ENCODE data around the gene C13orf46.

Gene C13orf46

DNA sequence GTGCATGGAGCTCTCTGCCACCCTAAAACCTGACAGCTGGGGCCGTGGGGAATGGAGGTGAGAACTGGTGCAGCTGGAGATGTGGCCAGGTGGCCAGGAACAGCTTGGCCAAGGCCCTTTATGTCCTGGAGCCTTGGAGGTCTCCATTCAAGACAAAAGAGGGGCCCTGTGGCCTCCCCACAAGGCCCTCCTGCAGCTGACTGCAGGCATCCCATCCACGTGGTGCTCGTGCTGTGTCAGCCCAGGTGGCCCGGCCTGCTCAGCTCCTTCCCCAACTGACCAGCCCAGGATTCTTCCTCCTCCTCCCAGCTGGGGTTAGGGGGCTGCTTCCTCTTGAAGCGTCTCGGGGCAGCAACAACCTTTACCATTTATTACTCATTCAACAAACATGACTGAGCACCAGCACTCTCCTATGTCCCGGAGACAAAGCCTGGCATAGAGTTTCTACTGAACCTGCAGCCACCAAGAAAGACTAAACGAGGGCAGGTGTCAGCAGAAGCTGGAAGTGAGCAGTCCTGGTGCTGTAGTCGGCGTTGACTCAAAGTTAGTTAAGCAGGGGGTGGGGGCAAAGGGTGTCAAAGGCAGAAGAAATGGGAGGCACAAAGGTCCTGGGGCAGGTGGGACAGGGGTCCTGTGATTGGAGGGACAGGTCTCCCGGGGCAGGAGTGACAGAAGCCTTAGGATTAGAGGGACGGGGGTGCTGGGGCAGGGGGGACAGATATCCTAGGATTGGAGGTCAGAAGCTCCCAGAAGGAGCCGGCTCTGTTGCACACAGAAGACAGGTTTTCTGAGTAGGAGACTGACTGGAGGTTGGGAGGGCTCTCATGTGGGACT is 23.3 kb upstream of the C13orf46 start:
- H3K4me3 ChIP-seq (ENCODE audit: low read depth, low read length), result no peak overlapping the region
- no peak for DNase-seq (ENCODE audit: low read depth)
- TF ChIP-seq, protein P1, sequence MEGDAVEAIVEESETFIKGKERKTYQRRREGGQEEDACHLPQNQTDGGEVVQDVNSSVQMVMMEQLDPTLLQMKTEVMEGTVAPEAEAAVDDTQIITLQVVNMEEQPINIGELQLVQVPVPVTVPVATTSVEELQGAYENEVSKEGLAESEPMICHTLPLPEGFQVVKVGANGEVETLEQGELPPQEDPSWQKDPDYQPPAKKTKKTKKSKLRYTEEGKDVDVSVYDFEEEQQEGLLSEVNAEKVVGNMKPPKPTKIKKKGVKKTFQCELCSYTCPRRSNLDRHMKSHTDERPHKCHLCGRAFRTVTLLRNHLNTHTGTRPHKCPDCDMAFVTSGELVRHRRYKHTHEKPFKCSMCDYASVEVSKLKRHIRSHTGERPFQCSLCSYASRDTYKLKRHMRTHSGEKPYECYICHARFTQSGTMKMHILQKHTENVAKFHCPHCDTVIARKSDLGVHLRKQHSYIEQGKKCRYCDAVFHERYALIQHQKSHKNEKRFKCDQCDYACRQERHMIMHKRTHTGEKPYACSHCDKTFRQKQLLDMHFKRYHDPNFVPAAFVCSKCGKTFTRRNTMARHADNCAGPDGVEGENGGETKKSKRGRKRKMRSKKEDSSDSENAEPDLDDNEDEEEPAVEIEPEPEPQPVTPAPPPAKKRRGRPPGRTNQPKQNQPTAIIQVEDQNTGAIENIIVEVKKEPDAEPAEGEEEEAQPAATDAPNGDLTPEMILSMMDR (conservative IDR thresholded peaks at IDR 0.05; ENCODE audit: low read depth, low read length), result no peak

DNA sequence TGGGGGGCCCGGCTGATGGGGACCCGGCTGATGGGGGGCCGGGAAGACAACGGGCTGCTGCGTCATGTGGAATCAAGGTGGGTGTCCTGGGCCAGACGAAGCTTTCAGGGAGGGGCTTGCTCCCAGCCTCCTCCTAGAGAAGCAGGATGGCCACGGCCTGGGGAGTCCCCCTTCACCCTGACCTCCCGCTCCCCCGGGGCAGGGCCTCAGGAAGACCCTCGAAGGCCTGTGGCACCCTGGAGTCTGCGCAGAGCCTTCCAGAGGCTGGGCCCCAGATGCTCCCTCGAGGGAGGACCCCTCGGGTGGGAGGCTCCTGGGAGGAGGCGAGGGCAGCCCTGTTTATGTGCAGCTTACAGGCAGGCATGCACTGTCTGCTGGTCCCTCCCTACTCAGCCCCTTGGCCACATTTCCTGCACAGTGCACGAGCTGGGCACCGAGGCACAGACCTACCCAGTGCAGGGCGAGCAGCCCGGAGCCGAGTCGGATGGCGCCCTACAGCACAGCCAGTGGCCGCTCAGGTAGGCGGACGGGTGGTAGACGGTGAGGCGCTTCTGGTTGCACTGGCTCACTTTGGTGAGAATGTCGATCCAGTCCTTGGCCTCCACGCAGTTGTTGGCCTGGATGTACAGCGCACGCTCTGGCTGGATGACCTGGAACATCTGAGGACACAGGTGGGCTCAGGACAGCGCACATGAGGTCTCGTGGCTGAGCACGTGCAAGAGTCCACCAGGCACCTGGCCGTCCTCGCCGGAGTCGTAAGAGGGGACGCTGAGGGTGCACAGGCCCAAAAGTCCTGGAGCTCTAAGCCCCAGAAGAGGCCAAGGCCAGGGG is 22.4 kb upstream of the C13orf46 start:
- no peak for DNase-seq (ENCODE audit: low read depth)
- TF ChIP-seq, protein P1 (conservative IDR thresholded peaks at IDR 0.05; ENCODE audit: low read depth, low read length), result no peak
- H3K4me3 ChIP-seq (ENCODE audit: low read depth, low read length), result no peak overlapping the region

DNA sequence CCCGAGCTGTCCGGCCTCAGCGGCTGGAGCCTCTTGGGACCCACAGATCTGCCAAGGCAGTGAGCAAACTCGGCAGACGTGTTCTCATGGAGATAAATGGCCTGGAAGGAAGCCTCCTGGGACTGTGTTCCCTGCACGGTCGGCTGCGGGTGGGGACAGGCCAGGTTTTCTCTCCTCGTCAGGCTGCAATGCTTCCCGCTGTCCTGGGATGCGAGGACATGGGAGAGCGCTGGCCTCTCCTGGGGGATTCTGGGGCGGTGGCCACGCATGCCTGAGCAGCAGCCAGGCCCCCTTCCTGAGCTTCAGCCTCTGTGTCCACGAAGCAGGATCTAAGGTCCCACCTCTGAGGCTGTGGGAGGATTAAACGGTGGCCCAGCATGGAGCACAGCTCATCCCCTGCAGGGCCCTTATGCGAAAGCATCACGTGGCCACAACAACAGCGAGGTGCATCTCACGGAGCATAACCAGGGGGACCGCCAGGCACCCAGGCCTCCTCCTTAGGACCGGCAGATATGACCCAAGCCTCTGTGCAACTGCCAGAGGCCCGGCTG is 21.2 kb upstream of the C13orf46 start:
- DNase-seq (ENCODE audit: low read depth), result no peak
- TF ChIP-seq, protein P1 (conservative IDR thresholded peaks at IDR 0.05; ENCODE audit: low read depth, low read length), result no peak
- no peak overlapping the region for H3K4me3 ChIP-seq (ENCODE audit: low read depth, low read length)

DNA sequence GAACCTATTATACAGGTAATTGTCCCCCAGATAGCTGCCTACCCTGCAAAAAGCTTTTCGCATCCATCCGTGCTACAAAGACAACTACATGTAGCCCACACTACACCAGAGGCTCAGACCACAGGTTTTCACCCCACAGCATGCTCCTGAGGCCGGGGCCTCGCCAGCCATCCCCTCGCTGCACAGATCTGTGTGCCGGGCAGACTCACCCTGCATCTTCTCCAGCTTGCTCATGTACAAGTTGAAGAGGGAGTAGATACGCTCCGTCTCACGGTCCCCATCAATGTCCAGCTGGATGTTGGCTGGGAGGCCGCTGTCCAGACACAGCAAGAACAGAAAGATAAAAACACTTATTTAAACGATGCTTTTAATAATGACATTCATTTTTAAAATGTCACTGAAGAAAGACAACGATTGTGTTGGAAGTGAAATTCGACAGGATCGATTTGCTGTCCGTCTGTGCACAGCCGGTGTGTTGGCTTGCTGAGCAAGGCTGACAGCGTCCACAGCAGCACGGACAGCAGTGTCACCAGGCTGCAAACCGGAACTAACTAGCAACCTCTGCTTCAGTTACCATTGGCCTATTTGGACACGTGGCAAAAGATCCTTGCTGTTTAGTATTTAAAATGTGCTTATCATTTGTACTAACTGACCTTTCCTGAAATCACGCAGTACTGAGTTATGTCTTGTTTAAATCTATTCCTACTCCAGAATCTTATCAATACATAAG is 18.6 kb upstream of the C13orf46 start:
- H3K4me3 ChIP-seq (ENCODE audit: low read depth, low read length), result no peak overlapping the region
- TF ChIP-seq, protein P1 (conservative IDR thresholded peaks at IDR 0.05; ENCODE audit: low read depth, low read length), result no peak
- no peak for DNase-seq (ENCODE audit: low read depth)

DNA sequence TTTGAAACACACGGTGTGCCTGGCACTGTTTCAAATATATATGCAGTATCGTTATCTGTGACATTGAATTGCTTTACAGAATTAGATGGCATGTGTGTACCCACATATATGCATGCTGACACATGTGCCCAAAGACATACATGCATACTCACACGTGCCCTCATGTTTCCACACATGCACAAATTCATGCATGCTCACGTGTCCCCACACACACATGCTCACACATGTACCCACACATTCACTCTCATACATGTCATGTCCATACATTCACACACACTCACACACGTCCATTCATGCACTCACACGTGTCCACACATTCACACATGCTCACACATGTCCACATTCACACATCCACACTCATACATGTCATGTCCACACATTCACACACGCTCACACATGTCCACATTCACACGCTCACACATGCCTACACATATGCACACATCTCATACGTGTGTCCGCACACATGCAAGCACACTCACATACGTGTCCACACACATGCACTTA is 17.9 kb upstream of the C13orf46 start:
- TF ChIP-seq, protein P1 (conservative IDR thresholded peaks at IDR 0.05; ENCODE audit: low read depth, low read length), result no peak
- no peak overlapping the region for H3K4me3 ChIP-seq (ENCODE audit: low read depth, low read length)
- no peak for DNase-seq (ENCODE audit: low read depth)

DNA sequence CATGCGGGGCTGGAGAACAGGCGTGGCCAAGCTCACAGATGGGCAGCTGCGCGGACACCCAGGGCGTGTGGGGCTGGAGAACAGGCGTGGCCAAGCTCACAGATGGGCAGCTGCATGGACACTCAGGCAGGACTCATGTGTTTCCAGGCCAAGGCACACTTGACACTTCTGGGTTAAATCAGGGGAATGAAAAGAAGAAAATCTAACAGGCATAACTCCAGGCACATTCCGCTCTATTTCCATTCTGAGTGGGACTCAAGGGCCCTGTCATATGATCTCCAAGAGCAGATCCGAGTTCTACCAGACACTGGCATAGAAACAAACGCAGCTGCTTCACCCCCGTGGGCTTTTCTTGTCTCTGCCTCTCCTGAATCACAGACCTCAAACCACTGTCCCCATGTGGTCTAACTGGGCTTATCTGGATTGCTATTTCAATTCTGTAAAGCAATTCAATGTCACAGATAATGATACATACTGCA is 17.4 kb upstream of the C13orf46 start:
- no peak overlapping the region for H3K4me3 ChIP-seq (ENCODE audit: low read depth, low read length)
- DNase-seq (ENCODE audit: low read depth), result no peak
- TF ChIP-seq, protein P1 (conservative IDR thresholded peaks at IDR 0.05; ENCODE audit: low read depth, low read length), result no peak
